ENCODE data around the gene CHRDL1.
"Not testable (repeated sequence)": the region's sequence is repeated elsewhere in the genome, so short reads cannot be mapped to it uniquely, and the experiment has no call there.

DNA sequence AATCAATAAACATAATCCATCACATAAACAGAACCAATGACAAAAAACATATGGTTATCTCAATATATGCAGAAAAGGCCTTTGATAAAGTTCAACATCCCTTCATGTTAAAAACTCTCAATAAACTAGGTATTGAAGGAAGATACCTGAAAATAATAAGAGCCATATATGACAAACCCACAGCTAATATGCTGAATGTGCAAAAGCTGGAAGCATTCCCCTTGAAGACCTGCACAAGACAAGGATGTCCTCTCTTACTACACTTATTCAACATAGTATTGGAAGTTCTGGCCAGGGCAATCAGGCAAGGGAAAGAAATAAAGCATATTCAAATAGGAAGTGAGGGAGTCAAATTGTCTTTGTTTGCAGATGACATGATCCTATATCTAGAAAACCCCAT is 141.3 kb downstream of the CHRDL1 start:
- TF ChIP-seq TAF1 (IDR thresholded peaks at IDR 0.05; ENCODE audit: low read depth); EP300 (conservative IDR thresholded peaks at IDR 0.05; ENCODE audit: poor library complexity, severe bottlenecking); POLR2AphosphoS5 (IDR thresholded peaks at IDR 0.05); EZH2 (IDR thresholded peaks at IDR 0.05; ENCODE audit: borderline replicate concordance, insufficient read depth, low read length, poor library complexity, severe bottlenecking); MXI1 (conservative IDR thresholded peaks at IDR 0.05; ENCODE audit: poor library complexity, severe bottlenecking); REST (IDR thresholded peaks at IDR 0.05; ENCODE audit: borderline replicate concordance); RAD21 (conservative IDR thresholded peaks at IDR 0.05); SMC3 (conservative IDR thresholded peaks at IDR 0.05; ENCODE audit: poor library complexity): not testable (repeated sequence)
- TF ChIP-seq, protein P1, sequence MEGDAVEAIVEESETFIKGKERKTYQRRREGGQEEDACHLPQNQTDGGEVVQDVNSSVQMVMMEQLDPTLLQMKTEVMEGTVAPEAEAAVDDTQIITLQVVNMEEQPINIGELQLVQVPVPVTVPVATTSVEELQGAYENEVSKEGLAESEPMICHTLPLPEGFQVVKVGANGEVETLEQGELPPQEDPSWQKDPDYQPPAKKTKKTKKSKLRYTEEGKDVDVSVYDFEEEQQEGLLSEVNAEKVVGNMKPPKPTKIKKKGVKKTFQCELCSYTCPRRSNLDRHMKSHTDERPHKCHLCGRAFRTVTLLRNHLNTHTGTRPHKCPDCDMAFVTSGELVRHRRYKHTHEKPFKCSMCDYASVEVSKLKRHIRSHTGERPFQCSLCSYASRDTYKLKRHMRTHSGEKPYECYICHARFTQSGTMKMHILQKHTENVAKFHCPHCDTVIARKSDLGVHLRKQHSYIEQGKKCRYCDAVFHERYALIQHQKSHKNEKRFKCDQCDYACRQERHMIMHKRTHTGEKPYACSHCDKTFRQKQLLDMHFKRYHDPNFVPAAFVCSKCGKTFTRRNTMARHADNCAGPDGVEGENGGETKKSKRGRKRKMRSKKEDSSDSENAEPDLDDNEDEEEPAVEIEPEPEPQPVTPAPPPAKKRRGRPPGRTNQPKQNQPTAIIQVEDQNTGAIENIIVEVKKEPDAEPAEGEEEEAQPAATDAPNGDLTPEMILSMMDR (IDR thresholded peaks at IDR 0.05; ENCODE audit: poor library complexity, severe bottlenecking) = not testable (repeated sequence)

All from neural cell (in vitro differentiated cells).